ENCODE results near the gene ARID1B.

DNA sequence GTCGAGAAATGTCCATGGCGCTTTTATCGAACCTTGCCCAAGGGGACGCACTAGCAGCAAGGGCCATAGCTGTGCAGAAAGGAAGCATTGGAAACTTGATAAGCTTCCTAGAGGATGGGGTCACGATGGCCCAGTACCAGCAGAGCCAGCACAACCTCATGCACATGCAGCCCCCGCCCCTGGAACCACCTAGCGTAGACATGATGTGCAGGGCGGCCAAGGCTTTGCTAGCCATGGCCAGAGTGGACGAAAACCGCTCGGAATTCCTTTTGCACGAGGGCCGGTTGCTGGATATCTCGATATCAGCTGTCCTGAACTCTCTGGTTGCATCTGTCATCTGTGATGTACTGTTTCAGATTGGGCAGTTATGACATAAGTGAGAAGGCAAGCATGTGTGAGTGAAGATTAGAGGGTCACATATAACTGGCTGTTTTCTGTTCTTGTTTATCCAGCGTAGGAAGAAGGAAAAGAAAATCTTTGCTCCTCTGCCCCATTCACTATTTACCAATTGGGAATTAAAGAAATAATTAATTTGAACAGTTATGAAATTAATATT lies 430.4 kb downstream of the ARID1B start:
- TF ChIP-seq, protein P1, sequence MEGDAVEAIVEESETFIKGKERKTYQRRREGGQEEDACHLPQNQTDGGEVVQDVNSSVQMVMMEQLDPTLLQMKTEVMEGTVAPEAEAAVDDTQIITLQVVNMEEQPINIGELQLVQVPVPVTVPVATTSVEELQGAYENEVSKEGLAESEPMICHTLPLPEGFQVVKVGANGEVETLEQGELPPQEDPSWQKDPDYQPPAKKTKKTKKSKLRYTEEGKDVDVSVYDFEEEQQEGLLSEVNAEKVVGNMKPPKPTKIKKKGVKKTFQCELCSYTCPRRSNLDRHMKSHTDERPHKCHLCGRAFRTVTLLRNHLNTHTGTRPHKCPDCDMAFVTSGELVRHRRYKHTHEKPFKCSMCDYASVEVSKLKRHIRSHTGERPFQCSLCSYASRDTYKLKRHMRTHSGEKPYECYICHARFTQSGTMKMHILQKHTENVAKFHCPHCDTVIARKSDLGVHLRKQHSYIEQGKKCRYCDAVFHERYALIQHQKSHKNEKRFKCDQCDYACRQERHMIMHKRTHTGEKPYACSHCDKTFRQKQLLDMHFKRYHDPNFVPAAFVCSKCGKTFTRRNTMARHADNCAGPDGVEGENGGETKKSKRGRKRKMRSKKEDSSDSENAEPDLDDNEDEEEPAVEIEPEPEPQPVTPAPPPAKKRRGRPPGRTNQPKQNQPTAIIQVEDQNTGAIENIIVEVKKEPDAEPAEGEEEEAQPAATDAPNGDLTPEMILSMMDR (conservative IDR thresholded peaks at IDR 0.05) = no peak
- TF ChIP-seq EZH2 (IDR thresholded peaks at IDR 0.05; ENCODE audit: low read depth) = no peak

Measured in PC-9 (cell line).